CD4-positive, CD25-positive, alpha-beta regulatory T cell (primary cell): Measurements from ENCODE around the gene WDR37. TPM values are rescaled to one million over a fixed set of nuclear protein-coding genes. Genes with fewer than 3 reads are reported as not detected.
A peak's percentile ranks its signal among the peaks of the same experiment; 100 is the strongest.

Source experiments
- ATAC-seq, 2 donors: fragments of 150-1000 bp; cut with Tn5 transposase; one replicate each; pipeline ENCODE4 v1.10.0; 2021; ENCODE audit warnings: low read depth in 2 of 2, moderate number of reproducible peaks in 2 of 2, moderate library complexity in 1 of 2
- DNase-seq, 3 donors: peaks; one replicate each; pipeline versions ENCODE4 v3.0.0 to v3.0.0-alpha.2; 2012 to 2022; ENCODE audit warnings: mixed read lengths in 1 of 3
- H3K27ac ChIP-seq: one replicate; pipeline ENCODE4 v1.7.0; 2013; ENCODE audit warnings: mild to moderate bottlenecking, low read length; ENCODE audit not compliant: insufficient read depth, poor library complexity, severe bottlenecking
- H3K27me3 ChIP-seq: one replicate; pipeline ENCODE4 v1.7.0; 2013; ENCODE audit warnings: low read length; ENCODE audit not compliant: control insufficient read depth, insufficient read depth
- H3K36me3 ChIP-seq: one replicate; pipeline ENCODE4 v1.7.0; 2013; ENCODE audit warnings: mild to moderate bottlenecking, low read length, moderate library complexity; ENCODE audit not compliant: control insufficient read depth, insufficient read depth
- H3K4me1 ChIP-seq: 2 replicates; pipeline ENCODE4 v1.7.0; 2013; ENCODE audit warnings: mild to moderate bottlenecking, low read length; ENCODE audit not compliant: insufficient read depth, control insufficient read depth, poor library complexity, severe bottlenecking
- H3K4me3 ChIP-seq: one replicate; pipeline ENCODE4 v1.7.0; 2013; ENCODE audit warnings: low read depth, mild to moderate bottlenecking, low read length, moderate library complexity
- H3K9me3 ChIP-seq, 2 experiments: 1 replicate in 1 of 2; 2 replicates in 1 of 2; pipeline ENCODE4 v1.7.0; 2013; ENCODE audit warnings: low read length in 2 of 2, mild to moderate bottlenecking in 1 of 2, moderate library complexity in 1 of 2; ENCODE audit not compliant: control insufficient read depth in 2 of 2
- H3K27ac Mint-ChIP-seq, 3 donors: one replicate each; pipeline ENCODE4 v1.8.0; 2020 to 2022; ENCODE audit warnings: mild to moderate bottlenecking in 3 of 3, mixed read lengths in 3 of 3, moderate library complexity in 2 of 3
- H3K27me3 Mint-ChIP-seq: one replicate; pipeline ENCODE4 v1.8.0; 2022; ENCODE audit warnings: mild to moderate bottlenecking, mixed read lengths
- H3K36me3 Mint-ChIP-seq: one replicate; pipeline ENCODE4 v1.8.0; 2020; ENCODE audit warnings: mixed read lengths
- H3K4me1 Mint-ChIP-seq, 4 donors: one replicate each; pipeline ENCODE4 v1.8.0; 2020 to 2022; ENCODE audit warnings: mixed read lengths in 4 of 4, mild to moderate bottlenecking in 1 of 4
- H3K4me3 Mint-ChIP-seq, 4 donors: one replicate each; pipeline ENCODE4 v1.8.0; 2020 to 2022; ENCODE audit warnings: mild to moderate bottlenecking in 4 of 4, mixed read lengths in 4 of 4, moderate library complexity in 3 of 4
- H3K9me3 Mint-ChIP-seq, 7 donors: one replicate each; pipeline ENCODE4 v1.8.0; 2020 to 2022; ENCODE audit warnings: mixed read lengths in 7 of 7, mild to moderate bottlenecking in 3 of 7, moderate library complexity in 2 of 7
- polyA plus RNA-seq, 4 donors: library from polyadenylated mRNA; unstranded; fragments of 300-500 nt; fragmentation: Illumina TruSeq; gene quantifications; one replicate each; pipeline ENCODE4 v1.2.3, GENCODE V29; 2021
- total RNA-seq: library from RNA; stranded (reverse); gene quantifications from one replicate; pipeline ENCODE4 v1.2.3, GENCODE V29; 2022

Gene WDR37
- total and polyA plus RNA-seq, 5 donors from 2014 or later: 10.6 to 31.6 (median 12.8) TPM

GRCh38 chr10:1074748-1075308, 18.6 kb downstream of the WDR37 start:
- no peaks in the 10 kb centered on the region for H3K9me3 Mint-ChIP-seq
- H3K4me1 ChIP-seq: no peaks in the 10 kb centered on the region
- no peak overlapping the region for H3K4me3 ChIP-seq
- no peaks in the 10 kb centered on the region for H3K27me3 Mint-ChIP-seq
- H3K27me3 ChIP-seq: no peaks in the 10 kb centered on the region
- H3K9me3 ChIP-seq: no peaks in the 10 kb centered on the region
- ATAC-seq: no peak
- H3K36me3 Mint-ChIP-seq: peaks cover 11% of the 10 kb centered on the region
- H3K27ac ChIP-seq: no peak overlapping the region
- peak overlapping the region in 2 of 3 donors; percentile 59 to 73 for H3K27ac Mint-ChIP-seq
- H3K4me3 Mint-ChIP-seq: no peak overlapping the region
- H3K36me3 ChIP-seq: peaks cover 49% of the 10 kb centered on the region
- DNase-seq: peak in 2 of 3 donors; percentile 15 to 33
- peaks cover 6 to 24% (median 9%) of the 10 kb centered on the region in 4 donors for H3K4me1 Mint-ChIP-seq

- H3K27me3 ChIP-seq: no peaks in the 10 kb centered on the region
- H3K4me3 ChIP-seq: no peak overlapping the region
- Mint-ChIP-seq H3K27ac (peak overlapping the region in 1 of 3 donors; percentile 12), H3K4me3 (no peak overlapping the region), H3K27me3 (no peaks in the 10 kb centered on the region), H3K9me3 (no peaks in the 10 kb centered on the region), H3K4me1 (peaks cover 0 to 18% (median 9%) of the 10 kb centered on the region in 4 donors), H3K36me3 (peaks cover 33% of the 10 kb centered on the region)
- no peak for ATAC-seq
- no peaks in the 10 kb centered on the region for H3K4me1 ChIP-seq
- no peak overlapping the region for H3K27ac ChIP-seq
- DNase-seq: no peak
- peaks cover 66% of the 10 kb centered on the region for H3K36me3 ChIP-seq
- H3K9me3 ChIP-seq: no peaks in the 10 kb centered on the region
These were observed 22.5 kb downstream of the WDR37 start for GRCh38 chr10:1078668-1079067.

- H3K4me3 Mint-ChIP-seq: no peak overlapping the region
These were observed 27.4 kb downstream of the WDR37 start for GRCh38 chr10:1083581-1083980.

GRCh38 chr10:1084011-1084950, 28.1 kb downstream of the WDR37 start:
- no peaks in the 10 kb centered on the region for H3K27me3 ChIP-seq
- H3K27me3 Mint-ChIP-seq: no peaks in the 10 kb centered on the region
- DNase-seq (no peak), ATAC-seq (no peak)
- no peak overlapping the region for H3K4me3 Mint-ChIP-seq
- H3K4me1 Mint-ChIP-seq: peaks cover 5 to 13% (median 8%) of the 10 kb centered on the region in 4 donors
- no peaks in the 10 kb centered on the region for H3K9me3 Mint-ChIP-seq
- no peak overlapping the region for H3K27ac ChIP-seq
- no peaks in the 10 kb centered on the region for H3K9me3 ChIP-seq
- H3K27ac Mint-ChIP-seq: peak overlapping the region in 1 of 3 donors; percentile 54
- peaks cover 60% of the 10 kb centered on the region for H3K36me3 Mint-ChIP-seq
- H3K4me3 ChIP-seq: no peak overlapping the region
- no peaks in the 10 kb centered on the region for H3K4me1 ChIP-seq
- H3K36me3 ChIP-seq: peaks cover 95% of the 10 kb centered on the region

More at GRCh38 chr10:1083581-1083980, 27.4 kb downstream of the WDR37 start:
- peak overlapping the region in 1 of 3 donors; percentile 54 for H3K27ac Mint-ChIP-seq
- no peaks in the 10 kb centered on the region for H3K4me1 ChIP-seq
- H3K27me3 Mint-ChIP-seq: no peaks in the 10 kb centered on the region
- H3K9me3 ChIP-seq: no peaks in the 10 kb centered on the region
- peaks cover 5 to 13% (median 8%) of the 10 kb centered on the region in 4 donors for H3K4me1 Mint-ChIP-seq
- H3K27me3 ChIP-seq: no peaks in the 10 kb centered on the region
- ATAC-seq (no peak), DNase-seq (no peak)
- H3K36me3 ChIP-seq: peaks cover 94% of the 10 kb centered on the region
- H3K4me3 ChIP-seq: no peak overlapping the region
- no peaks in the 10 kb centered on the region for H3K9me3 Mint-ChIP-seq
- no peak overlapping the region for H3K27ac ChIP-seq
- peaks cover 60% of the 10 kb centered on the region for H3K36me3 Mint-ChIP-seq

GRCh38 chr10:1085258-1085657, 29.1 kb downstream of the WDR37 start:
- H3K4me3 ChIP-seq: no peak overlapping the region
- Mint-ChIP-seq H3K9me3 (no peaks in the 10 kb centered on the region), H3K27ac (no peak overlapping the region), H3K4me3 (no peak overlapping the region), H3K36me3 (peaks cover 58% of the 10 kb centered on the region), H3K4me1 (peaks cover 5 to 13% (median 8%) of the 10 kb centered on the region in 4 donors), H3K27me3 (no peaks in the 10 kb centered on the region)
- no peak overlapping the region for H3K27ac ChIP-seq
- no peaks in the 10 kb centered on the region for H3K4me1 ChIP-seq
- H3K9me3 ChIP-seq: no peaks in the 10 kb centered on the region
- peaks cover 94% of the 10 kb centered on the region for H3K36me3 ChIP-seq
- DNase-seq (no peak), ATAC-seq (no peak)
- no peaks in the 10 kb centered on the region for H3K27me3 ChIP-seq

- H3K27me3 ChIP-seq: no peaks in the 10 kb centered on the region
- H3K9me3 ChIP-seq: no peaks in the 10 kb centered on the region
- ATAC-seq (no peak), DNase-seq (no peak)
- Mint-ChIP-seq H3K4me3 (no peak overlapping the region), H3K36me3 (peaks cover 51% of the 10 kb centered on the region), H3K4me1 (peaks cover 5 to 13% (median 8%) of the 10 kb centered on the region in 4 donors), H3K27ac (peak overlapping the region in 2 of 3 donors; percentile 6 to 48), H3K27me3 (no peaks in the 10 kb centered on the region), H3K9me3 (no peaks in the 10 kb centered on the region)
- peaks cover 94% of the 10 kb centered on the region for H3K36me3 ChIP-seq
- H3K4me3 ChIP-seq: no peak overlapping the region
- no peak overlapping the region for H3K27ac ChIP-seq
- no peaks in the 10 kb centered on the region for H3K4me1 ChIP-seq
These were observed 30.6 kb downstream of the WDR37 start for GRCh38 chr10:1086787-1087186.

GRCh38 chr10:1089017-1089689, 33.0 kb downstream of the WDR37 start:
- no peak for ATAC-seq
- no peak overlapping the region for H3K4me3 ChIP-seq
- H3K9me3 Mint-ChIP-seq: no peaks in the 10 kb centered on the region
- no peaks in the 10 kb centered on the region for H3K27me3 Mint-ChIP-seq
- no peaks in the 10 kb centered on the region for H3K9me3 ChIP-seq
- H3K27ac ChIP-seq: no peak overlapping the region
- peaks cover 34% of the 10 kb centered on the region for H3K36me3 Mint-ChIP-seq
- no peaks in the 10 kb centered on the region for H3K27me3 ChIP-seq
- H3K27ac Mint-ChIP-seq: no peak overlapping the region
- peaks cover 0 to 8% (median 5%) of the 10 kb centered on the region in 4 donors for H3K4me1 Mint-ChIP-seq
- H3K36me3 ChIP-seq: peaks cover 89% of the 10 kb centered on the region
- DNase-seq: no peak
- no peak overlapping the region for H3K4me3 Mint-ChIP-seq
- no peaks in the 10 kb centered on the region for H3K4me1 ChIP-seq
